Astrocyte of the cerebellum (primary cell): ENCODE data around the gene COMMD1.
"Not testable (repeated sequence)": the region's sequence is repeated elsewhere in the genome, so short reads cannot be mapped to it uniquely, and the experiment has no call there.

Experiments
- DNase-seq: peaks from one replicate; pipeline ENCODE4 v3.0.0-alpha.2; 2011; ENCODE audit warnings: low read depth
- H3K4me3 ChIP-seq: 2 replicates; pipeline ENCODE4 v1.5.1; 2011; ENCODE audit warnings: mild to moderate bottlenecking, low read depth, low read length, moderate library complexity
- in situ Hi-C: cut with HindIII; loops from 2 replicates; pipeline ENCODE4 v1.10.0; 2017; ENCODE audit warnings: low sequenced_read_pairs
- TF ChIP-seq, protein P1 (sequence below): IDR thresholded peaks from 2 replicates; pipeline ENCODE4 v1.5.1; 2012; ENCODE audit warnings: low read length, low read depth, moderate library complexity, mild to moderate bottlenecking; ENCODE audit errors: missing control alignments

COMMD1 gene

DNA sequence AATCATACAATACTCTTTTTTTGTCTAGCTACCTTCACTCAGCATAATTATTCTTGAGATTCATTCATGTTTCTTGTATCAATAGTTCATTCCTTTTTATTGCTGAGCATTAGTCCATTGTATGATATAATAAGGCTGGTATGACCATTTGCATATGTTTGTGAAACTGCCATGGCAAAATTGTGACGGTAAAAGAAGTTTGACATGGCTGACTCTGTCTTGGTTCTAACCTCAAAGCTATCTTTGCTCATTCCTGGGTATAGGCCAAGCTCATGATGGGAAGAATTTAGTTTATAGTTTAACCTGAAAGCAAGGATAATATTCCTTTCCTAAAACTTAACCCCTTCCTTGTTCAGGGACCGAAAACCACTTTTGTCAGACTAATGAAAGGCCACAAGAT, 46.4 kb downstream of the COMMD1 start:
- no peak for DNase-seq
- H3K4me3 ChIP-seq, result no peak overlapping the region
- in situ Hi-C loops, result no loop called here
- TF ChIP-seq, protein P1, sequence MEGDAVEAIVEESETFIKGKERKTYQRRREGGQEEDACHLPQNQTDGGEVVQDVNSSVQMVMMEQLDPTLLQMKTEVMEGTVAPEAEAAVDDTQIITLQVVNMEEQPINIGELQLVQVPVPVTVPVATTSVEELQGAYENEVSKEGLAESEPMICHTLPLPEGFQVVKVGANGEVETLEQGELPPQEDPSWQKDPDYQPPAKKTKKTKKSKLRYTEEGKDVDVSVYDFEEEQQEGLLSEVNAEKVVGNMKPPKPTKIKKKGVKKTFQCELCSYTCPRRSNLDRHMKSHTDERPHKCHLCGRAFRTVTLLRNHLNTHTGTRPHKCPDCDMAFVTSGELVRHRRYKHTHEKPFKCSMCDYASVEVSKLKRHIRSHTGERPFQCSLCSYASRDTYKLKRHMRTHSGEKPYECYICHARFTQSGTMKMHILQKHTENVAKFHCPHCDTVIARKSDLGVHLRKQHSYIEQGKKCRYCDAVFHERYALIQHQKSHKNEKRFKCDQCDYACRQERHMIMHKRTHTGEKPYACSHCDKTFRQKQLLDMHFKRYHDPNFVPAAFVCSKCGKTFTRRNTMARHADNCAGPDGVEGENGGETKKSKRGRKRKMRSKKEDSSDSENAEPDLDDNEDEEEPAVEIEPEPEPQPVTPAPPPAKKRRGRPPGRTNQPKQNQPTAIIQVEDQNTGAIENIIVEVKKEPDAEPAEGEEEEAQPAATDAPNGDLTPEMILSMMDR, result no peak

DNA sequence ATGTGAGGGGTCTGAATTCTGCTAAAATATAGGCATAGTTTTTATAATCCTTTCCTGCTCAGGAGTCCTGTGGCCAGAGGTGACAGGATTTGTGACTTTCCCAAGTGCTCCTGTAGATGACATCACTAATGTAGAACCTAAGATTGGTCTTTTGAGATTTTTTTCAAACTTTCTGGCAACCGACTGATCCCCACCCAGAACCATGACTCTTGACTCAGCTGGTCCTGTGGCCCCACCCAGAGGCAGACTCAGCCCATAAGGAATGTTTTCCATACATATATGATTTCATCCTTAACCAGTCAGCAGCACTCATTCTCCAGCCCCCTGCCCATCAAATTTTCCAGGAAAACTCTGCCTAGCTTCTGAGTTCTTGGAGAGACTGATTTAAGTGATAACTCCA, 46.8 kb downstream of the COMMD1 start:
- no peak overlapping the region for H3K4me3 ChIP-seq
- no peak for DNase-seq
- TF ChIP-seq, protein P1, result no peak
- in situ Hi-C loops, result no loop called here

- DNase-seq, in situ Hi-C loops, H3K4me3 ChIP-seq: not testable (repeated sequence)
These were observed 49.4 kb downstream of the COMMD1 start for GRCh38 chr2:61954856-61955255.

DNA sequence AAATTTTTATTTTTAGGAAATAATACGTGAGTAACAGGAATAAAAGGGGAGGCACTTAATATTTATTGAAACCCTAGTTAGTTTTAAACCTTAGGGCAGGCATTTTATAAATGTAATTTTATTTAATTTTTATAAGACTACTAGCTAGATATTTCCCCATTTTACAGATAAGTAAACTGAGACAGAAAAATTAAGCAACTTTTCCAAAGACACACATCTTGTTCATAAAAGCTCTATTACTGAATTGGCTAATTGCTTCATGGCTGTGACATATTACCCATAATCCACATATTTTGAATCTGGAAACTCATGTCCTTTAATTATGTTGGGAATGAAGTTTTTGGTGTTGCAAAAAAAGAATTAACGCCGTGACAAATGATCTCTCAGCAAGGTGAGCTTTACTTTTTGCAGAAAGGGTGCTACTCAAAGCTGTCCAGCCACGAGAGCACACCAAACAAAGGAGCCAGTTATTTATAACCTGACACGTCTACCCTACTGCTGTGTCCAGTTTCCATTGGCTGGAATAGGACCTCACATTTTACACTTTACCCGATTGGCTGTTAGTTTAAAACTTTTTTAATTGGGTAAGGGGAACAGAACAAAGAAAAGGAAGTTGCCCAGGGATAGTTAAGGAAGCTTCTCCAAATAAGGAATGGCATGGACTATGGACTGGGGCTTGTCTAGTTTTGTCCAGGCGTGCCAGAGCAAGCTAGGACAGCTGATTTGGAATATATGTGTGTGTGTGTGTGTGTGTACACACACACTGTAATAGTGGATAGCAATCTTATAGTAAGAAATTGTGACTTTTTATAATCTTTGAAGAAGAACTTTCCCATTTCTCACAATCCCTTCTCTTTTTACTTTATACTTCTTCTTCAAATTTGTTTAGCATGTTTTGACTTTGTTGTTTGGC, 54.2 kb downstream of the COMMD1 start:
- TF ChIP-seq, protein P1, result no peak
- in situ Hi-C loops, result no loop called here

DNA sequence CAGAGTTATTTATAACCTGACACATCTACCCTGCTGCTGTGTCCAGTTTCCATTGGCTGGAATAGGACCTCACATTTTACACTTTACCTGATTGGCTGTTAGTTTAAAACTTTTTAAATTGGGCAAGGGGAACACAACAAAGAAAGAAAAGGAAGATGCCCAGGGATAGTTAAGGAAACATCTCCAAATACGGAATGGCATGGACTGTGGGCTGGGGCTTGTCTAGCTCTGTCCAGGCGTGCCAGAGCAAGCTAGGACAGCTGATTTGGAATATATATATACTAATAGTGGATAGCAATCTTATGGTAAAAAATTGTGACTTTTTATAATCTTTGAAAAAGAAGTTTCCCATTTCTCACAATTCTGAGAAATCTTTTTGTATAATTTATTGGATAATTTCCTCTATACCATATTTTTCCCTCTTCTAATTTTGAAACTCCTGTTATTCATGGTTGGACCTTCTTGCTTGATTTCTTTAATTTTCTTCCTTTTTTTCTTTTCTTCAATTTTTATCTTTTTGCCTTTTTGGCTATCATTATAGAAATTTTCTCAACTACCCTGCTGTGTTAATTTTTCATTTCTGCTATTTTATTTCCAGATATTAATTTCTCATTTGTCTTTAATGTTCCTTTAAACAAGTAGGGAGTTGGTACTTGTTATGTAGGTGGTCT, 55.9 kb downstream of the COMMD1 start:
- in situ Hi-C loops, result no loop called here
- no peak overlapping the region for H3K4me3 ChIP-seq
- DNase-seq, result no peak

More for the DNA sequence above, 54.2 kb downstream of the COMMD1 start:
- no peak for DNase-seq
- H3K4me3 ChIP-seq, result no peak overlapping the region

DNA sequence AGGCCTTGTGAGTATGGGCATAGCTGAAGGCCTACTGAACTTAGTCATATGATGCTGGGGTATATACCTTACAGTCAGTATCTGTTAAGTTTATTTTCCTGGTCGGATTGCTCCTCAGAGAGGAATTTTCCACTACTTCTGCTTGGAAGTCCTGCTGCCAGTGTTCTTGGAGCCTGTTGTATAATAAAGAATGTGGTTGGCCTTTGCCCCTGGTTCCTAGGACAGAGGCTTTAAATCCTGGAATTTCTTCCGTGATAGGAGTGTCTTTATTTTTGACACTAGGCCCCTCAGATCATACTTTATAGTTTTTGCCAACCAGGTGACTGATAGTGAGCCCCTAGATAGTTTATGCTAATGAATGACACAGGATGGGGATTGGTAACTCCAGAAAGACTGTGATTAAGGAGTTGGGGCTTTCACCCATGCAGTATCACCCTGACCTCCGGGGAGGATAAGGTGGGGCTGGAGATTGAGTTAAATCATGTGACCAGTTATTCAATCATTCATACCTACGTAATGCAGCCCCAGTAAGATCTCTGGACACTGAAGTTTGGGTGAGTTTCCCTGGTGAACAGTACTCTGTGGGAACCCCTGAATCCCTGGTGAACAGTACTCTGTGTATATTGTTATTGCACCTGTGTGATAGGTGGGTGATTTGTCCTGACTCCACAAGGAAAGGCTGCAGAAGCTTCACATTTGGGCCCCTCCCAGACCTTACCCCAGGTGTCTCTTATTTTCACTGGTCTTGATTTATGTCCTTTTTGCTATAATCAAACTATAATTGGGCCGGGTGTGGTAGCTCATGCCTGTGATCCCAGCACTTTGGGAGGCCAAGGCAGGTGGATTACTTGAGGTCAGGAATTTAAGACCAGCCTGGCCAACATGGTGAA, 56.9 kb downstream of the COMMD1 start:
- in situ Hi-C loops, result no loop called here
- TF ChIP-seq, protein P1, result no peak
- H3K4me3 ChIP-seq, result no peak overlapping the region
- DNase-seq, result no peak

More for the DNA sequence above, 55.9 kb downstream of the COMMD1 start:
- TF ChIP-seq, protein P1, result no peak
